GM19397 (cell line): ENCODE data around the gene IKBKE.
"Not testable (repeated sequence)": the region's sequence is repeated elsewhere in the genome, so short reads cannot be mapped to it uniquely, and the experiment has no call there.

Experiments
- ATAC-seq: cut with Tn5 transposase; IDR thresholded peaks from one replicate; pipeline ENCODE4 v1.9.1; 2021; ENCODE audit warnings: mild to moderate bottlenecking, moderate library complexity; ENCODE audit not compliant: unreplicated experiment

IKBKE gene

DNA sequence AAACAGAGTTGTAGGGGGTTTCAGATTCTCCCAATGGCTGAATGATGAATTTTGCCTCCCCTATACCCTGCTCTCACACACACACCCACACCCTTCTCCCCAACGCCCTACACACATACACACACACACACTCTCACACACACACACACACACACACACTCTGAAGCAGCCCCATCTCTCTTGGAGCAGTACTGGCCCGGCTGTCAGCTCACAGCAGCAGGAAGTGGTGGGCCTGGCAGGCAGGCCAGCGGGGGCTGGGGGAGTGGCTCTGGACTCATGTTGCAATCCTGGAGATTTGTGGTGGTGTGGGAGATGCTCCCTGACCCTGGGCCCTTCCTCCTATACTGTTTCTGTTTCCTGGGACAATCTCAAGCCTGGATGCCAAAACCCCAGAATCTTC lies 2.2 kb downstream of the IKBKE start:
- no peak for ATAC-seq

DNA sequence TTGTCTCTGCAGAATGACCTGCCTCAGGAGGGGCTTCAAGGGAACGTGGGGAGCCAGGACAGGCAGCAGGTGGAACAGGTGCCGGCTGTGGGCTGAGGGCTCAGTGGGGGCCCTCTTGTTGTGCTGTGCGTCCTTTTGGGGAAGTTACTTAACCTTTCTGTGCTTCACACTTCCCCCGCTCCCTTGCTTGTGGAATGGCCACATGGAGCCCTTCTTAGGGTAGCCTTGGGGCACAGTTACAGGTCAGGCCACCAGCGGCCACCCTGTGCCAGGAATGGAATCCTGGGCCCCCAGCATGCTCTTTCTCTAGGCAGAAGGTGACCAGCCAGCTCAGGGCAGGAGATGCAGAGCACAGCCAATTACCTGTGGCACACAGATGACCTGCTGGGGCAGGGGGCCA lies 2.6 kb downstream of the IKBKE start:
- no peak for ATAC-seq

GRCh38 chr1:206476058-206476457 lies 5.8 kb downstream of the IKBKE start:
- ATAC-seq, result no peak

DNA sequence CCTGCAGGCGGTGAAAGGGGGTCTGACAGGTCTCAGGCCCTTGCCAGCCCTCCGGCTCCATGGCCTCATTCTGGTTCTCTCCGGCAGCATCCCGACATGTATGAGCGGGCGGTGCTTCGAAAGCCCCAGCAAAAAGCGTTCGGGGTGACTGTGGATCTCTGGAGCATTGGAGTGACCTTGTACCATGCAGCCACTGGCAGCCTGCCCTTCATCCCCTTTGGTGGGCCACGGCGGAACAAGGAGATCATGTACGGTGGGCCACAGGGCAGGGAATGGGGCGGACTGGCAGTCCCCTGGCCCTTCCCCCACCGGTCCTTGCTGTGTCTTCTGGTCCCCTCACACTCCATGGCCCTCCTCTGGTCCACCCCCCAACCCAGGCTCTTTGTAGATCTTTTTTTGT lies 6.3 kb downstream of the IKBKE start:
- ATAC-seq, result no peak

- ATAC-seq, result no peak
These were observed 6.8 kb downstream of the IKBKE start for GRCh38 chr1:206477110-206477509.

DNA sequence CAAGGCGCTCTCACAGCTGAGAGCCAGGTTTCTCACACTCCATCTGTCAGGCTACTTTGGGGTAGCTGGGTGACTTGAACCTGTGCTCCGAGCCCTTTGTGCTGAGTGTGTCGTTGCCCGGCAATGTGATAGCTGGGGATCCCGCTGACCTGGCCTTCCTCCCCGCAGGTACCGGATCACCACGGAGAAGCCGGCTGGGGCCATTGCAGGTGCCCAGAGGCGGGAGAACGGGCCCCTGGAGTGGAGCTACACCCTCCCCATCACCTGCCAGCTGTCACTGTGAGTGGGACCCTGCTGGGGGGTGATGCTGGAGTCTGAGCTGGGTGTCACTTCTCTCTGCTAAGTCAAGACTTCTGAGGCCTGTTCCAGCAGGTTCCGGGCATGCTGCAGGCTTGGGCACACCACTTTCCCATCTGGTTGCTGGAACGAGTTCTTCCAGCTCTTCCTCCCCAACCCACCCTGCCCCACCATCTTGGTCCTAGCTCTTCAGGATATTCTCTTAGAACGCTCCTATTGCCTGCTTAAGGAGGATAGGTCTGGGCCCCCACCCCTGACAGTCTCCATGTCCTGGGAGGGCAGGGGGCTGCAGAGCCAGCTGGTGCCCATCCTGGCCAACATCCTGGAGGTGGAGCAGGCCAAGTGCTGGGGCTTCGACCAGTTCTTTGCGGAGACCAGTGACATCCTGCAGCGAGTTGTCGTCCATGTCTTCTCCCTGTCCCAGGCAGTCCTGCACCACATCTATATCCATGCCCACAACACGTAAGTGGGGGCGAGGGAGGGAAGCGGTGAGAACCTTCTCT lies 7.5 kb downstream of the IKBKE start:
- no peak for ATAC-seq

- ATAC-seq, result no peak
These were observed 8.5 kb downstream of the IKBKE start for GRCh38 chr1:206478746-206479145.

- no peak for ATAC-seq
These were observed 9.2 kb downstream of the IKBKE start for GRCh38 chr1:206479183-206480125.

DNA sequence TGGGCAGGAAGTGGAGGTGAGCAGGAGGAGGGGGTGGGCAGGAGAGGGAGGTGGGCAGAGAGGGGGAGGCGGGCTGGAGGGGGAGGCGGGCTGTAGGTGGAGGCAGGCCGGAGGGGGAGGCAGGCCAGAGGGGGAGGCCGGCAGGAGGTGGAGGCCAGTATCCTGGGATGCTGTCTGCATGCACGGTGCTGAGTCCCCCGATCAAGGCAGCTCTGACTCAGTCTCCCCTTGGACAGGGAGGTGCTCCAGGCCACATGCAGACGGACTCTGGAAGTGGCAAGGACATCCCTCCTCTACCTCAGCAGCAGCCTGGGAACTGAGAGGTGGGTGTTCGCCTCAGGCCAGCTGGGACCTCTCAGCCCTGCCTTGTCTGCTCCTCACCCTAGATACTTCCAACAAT lies 9.9 kb downstream of the IKBKE start:
- no peak for ATAC-seq

DNA sequence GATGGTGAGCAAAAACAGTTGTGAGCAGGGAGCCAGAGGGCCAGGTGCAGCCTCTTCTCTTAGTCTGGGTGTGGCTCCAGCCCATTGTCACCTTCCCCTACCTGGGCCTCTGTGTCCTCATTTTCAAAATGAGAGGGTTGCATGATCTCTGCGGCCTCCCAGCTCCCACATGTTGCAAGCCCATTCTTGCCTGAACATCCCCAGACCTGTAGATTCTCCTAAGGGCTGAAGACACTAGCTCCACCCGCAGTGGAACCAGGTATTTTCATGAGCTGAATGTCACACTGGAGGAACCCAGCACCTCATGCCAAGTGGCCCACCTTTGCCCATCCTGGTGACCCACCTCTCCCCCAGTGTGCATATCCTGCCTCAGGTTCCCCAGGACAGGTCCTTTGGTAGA lies 12.3 kb downstream of the IKBKE start:
- no peak for ATAC-seq

DNA sequence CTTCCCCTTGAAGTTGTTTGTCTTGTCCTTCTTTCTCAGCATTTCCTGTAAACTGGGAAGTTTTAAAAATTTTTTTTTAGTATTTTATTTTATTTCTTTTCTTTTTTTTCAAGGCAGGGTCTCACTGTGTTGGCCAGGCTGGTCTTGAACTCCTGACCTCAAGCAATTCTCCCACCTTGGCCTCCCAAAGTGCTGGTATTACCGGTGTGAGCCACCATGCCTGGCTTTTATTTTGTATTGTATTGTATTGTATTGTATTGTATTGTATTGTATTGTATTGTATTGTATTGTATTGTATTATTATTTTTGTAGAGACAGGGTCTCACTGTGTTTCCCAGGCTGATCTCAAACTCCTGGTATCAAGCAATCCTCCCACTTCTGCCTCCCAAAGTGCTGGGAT lies 13.6 kb downstream of the IKBKE start:
- ATAC-seq, result not testable (repeated sequence)

GRCh38 chr1:206484901-206485300 lies 14.6 kb downstream of the IKBKE start:
- ATAC-seq, result no peak

- no peak for ATAC-seq
These were observed 16.9 kb downstream of the IKBKE start for GRCh38 chr1:206486995-206487788.

DNA sequence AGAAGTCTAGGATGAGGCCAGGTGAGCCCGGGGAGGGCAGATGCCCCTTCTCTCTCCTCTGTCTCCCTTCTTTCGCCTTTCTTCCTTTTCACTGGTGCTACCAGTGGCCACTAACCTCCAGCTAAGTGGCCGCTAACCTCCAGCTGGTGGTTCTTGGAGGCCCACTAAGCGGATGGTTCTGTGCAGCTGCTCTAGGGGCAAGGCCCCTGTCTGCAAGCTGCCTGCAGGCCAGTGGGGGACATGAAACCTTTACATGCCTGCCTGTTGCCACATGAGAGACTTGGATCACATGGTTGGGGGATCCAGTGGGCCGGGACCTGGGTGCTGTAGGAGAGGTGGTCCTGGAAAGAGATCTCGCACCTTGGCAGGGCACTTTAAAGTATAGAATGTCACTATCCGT lies 17.7 kb downstream of the IKBKE start:
- no peak for ATAC-seq

DNA sequence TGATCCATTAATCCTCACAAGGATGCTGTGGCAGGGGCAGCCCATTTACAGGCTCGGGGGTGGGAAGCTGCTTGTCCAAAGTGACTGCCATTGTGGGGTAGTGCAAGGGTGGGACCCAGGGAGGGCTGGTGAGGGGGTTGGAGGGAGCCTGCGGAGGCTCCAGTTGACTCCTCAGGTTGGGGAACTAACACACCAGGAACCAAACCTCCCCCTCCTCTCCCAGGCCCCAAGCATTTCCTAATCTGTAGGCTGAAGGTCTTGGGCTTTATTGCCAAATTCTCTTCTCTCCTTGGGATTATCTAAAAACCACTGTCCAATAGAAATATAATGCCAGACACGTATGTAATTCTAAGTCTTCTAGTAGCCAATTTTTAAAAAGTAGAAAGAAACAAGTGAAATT lies 18.2 kb downstream of the IKBKE start:
- ATAC-seq, result no peak

DNA sequence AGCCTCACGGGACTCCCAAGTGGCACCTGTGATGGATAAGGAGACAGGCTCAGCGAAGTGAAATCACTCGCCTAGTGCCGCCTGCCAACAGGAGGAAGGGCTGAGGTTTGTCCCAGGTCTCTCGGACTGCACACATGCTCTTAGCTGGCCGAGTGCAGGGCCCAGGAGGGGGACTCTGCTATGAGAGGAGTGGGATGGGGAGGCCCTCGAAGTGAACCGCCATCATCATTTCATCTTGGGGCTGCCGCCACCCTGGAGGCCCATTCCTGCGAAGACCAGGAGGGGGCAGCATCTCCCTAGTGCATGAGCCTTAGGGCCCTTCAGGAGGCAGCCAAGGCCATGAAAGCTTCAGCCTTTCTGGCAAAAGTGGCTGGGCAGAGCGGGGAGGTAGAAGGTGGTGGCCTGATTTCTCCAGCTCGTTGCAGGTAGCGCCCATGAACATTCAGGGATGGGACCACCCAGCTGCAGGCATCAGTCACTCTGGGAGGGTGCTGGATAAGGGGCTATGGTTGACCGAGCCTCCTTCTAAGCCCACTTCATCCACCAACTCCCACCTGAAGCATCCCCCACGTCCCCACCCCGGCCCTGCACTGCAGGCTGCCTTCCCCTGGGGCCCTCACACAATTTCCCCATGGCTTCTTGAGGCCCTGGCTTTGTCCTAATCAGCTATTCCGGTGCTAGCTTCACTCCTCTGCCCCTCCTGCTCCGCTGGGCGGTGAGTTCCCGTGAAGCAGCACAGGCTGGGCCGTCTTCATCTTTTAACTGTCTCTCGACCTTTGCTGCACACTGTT lies 19.9 kb downstream of the IKBKE start:
- no peak for ATAC-seq

GRCh38 chr1:206490771-206491405 lies 20.6 kb downstream of the IKBKE start:
- ATAC-seq, result no peak

DNA sequence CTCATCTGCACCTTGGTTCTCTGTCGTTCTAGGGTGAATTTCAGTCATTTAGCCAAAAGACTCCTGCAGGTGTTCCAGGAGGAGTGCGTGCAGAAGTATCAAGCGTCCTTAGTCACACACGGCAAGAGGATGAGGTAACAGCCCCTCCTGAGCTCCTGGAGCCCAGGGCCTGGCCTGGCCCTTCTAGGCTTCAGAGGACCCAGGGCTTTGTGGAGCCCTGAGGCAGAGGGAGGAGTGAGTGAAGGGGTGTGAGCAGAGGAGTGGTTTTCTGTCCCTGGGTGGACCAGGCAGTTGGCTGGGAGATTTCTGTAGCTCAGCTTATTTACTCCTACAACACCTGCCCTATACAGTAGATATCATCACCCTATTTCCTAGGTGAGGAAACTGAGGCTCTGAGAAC lies 21.3 kb downstream of the IKBKE start:
- ATAC-seq, result no peak

- no peak for ATAC-seq
These were observed 22.3 kb downstream of the IKBKE start for GRCh38 chr1:206492589-206492988.

GRCh38 chr1:206493279-206493678 lies 23.0 kb downstream of the IKBKE start:
- no peak for ATAC-seq
